GM21526 (cell line): Measurements from ENCODE around the gene FAM20B.

Source experiments
- ATAC-seq: cut with Tn5 transposase; IDR thresholded peaks from one replicate; pipeline ENCODE4 v1.9.1; 2021; ENCODE audit warnings: moderate library complexity; ENCODE audit not compliant: unreplicated experiment, low FRiP score

Gene FAM20B

DNA sequence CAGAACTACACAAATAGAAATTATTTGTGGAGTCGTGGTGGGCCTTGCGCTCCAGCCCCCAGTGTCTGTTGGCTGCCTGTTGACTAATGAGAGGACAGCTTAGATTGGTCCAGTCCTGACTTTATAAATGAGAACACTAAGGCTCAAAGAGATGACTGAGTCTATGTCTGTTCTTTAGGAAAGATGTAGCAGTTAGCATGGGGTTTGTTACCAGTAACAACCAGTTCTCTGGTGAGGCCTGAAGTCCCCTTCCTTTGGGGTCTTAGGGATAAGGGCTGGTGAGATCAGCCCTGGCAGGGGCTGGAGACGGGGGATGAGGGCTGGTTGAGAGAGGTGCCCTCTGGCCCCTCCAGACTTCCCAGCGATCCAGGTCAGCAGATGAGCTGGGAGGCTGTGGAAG lies 65.2 kb downstream of the FAM20B start:
- ATAC-seq, result no peak

- ATAC-seq, result no peak
Observed at GRCh38 chr1:179091691-179092165, 66.0 kb downstream of the FAM20B start.

- ATAC-seq, result no peak
Observed at GRCh38 chr1:179092896-179093461, 67.3 kb downstream of the FAM20B start.

- ATAC-seq, result no peak
Observed at GRCh38 chr1:179094818-179095217, 69.1 kb downstream of the FAM20B start.

- no peak for ATAC-seq
Observed at GRCh38 chr1:179095377-179095776, 69.7 kb downstream of the FAM20B start.

DNA sequence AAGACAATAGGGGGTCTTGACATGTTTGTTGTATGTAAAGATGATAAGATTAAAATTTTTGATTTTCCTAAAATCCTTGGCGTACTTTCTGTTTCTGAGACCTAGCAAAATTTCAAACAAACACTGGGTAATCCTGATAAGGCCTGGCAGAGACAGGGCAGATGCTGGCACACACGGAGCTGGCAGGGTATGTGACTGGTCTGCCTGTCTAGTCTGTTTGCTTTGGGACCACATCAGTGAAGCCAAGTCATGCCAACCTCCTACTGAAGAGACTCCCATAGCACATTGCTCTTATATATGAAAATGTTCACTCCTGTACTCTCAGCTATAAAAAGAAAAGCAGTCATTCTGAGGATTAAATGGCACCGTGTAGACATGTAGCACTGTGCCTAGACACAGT lies 70.2 kb downstream of the FAM20B start:
- no peak for ATAC-seq

- ATAC-seq, result no peak
Observed at GRCh38 chr1:179099891-179100290, 74.2 kb downstream of the FAM20B start.

- ATAC-seq, result no peak
Observed at GRCh38 chr1:179101566-179101965, 75.9 kb downstream of the FAM20B start.

DNA sequence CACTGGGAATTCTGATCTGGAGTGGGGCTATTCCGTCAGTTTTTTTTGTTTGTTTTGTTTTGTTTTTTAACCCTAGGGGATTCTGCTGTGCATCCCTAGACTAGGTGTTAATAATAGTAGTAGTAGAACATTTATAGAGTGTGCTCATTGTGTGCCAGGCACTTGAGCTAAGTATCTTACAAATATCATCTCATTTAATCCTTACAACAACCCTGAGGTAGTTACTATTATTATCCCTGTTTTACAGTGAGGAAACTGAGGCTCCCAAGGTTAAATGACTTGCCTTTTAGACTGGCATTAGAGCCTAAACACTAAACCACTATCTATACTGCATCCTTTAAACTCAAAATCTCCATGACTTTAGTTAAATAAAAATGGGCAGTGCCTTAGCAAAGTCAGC lies 78.3 kb downstream of the FAM20B start:
- no peak for ATAC-seq

GRCh38 chr1:179104611-179105250 lies 79.0 kb downstream of the FAM20B start:
- no peak for ATAC-seq

- ATAC-seq, result no peak
Observed at GRCh38 chr1:179105393-179105792, 79.7 kb downstream of the FAM20B start.

GRCh38 chr1:179107706-179108629 lies 82.3 kb downstream of the FAM20B start:
- no peak for ATAC-seq

- no peak for ATAC-seq
Observed at GRCh38 chr1:179108644-179109043, 83.0 kb downstream of the FAM20B start.

- ATAC-seq, result no peak
Observed at GRCh38 chr1:179115181-179115580, 89.5 kb downstream of the FAM20B start.

DNA sequence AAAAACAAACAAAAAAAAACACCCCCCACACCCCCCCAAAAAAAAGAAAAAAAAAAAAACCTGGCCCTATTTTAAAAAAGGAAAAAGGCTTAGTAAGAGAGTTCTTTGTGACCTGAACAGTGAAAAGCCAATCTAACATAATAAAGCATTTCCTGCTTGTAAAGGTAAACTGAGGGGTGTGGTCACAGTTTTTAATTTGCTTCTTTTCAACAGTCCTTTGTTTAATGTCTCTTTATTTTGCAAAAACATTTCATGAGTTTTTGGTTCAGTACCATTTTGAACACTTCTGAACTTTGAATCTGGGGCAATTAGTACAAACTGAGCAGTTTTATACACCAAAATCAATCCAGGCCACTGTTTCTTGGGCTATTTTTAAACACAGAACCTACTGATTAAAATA lies 93.8 kb downstream of the FAM20B start:
- ATAC-seq, result no peak

GRCh38 chr1:179120736-179121135 lies 95.0 kb downstream of the FAM20B start:
- no peak for ATAC-seq

GRCh38 chr1:179121159-179121938 lies 95.7 kb downstream of the FAM20B start:
- no peak for ATAC-seq

DNA sequence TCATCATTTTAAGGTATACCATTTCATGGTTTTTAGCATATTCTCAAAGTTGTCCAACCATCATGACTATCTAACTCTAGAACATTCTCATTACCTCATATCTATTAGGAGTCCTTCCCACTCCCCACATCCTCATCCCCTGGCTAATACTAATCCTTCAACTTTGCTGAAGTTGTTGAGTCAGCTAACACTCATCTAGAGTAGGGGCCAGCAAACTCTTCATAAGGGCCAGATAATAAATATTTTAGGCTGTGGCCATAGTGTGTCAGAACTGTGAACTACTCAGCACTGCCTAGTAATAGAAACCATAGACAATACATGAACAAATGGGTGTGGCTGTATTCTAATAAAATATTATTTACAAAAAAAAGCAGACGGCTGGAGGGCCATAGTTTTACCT lies 99.2 kb downstream of the FAM20B start:
- ATAC-seq, result no peak
